Astrocyte of the hippocampus (primary cell): ENCODE results near the gene DET1.
"Not testable (repeated sequence)": the region's sequence is repeated elsewhere in the genome, so short reads cannot be mapped to it uniquely, and the experiment has no call there.

Source experiments
- DNase-seq: peaks from one replicate; pipeline ENCODE4 v3.0.0; 2011; ENCODE audit warnings: low read depth, low spot score

The DET1 gene

DNA sequence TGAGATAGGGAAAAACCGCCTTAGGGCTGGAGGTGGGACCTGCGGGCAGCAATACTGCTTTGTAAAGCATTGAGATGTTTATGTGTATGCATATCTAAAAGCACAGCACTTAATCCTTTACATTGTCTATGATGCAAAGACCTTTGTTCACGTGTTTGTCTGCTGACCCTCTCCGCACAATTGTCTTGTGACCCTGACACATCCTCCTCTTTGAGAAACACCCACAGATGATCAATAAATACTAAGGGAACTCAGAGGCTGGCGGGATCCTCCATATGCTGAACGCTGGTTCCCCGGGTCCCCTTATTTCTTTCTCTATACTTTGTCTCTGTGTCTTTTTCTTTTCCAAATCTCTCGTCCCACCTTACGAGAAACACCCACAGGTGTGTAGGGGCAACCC, 5.4 kb downstream of the DET1 start:
- DNase-seq: not testable (repeated sequence)

DNA sequence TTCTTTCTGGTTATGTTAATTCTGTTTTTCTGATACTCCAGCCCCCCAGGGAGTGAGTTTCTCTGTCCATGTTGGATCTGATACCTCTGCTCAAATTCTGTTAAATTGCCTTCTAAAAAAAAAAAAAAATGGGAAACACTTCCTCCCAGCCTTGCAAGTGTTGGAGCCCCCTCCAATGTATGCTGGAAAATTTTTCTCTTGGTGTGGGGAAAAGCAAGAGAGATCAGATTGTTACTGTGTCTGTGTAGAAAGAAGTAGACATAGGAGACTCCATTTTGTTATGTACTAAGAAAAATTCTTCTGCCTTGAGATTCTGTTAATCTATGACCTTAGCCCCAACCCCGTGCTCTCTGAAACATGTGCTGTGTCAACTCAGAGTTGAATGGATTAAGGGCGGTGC, 6.1 kb downstream of the DET1 start:
- not testable (repeated sequence) for DNase-seq

DNA sequence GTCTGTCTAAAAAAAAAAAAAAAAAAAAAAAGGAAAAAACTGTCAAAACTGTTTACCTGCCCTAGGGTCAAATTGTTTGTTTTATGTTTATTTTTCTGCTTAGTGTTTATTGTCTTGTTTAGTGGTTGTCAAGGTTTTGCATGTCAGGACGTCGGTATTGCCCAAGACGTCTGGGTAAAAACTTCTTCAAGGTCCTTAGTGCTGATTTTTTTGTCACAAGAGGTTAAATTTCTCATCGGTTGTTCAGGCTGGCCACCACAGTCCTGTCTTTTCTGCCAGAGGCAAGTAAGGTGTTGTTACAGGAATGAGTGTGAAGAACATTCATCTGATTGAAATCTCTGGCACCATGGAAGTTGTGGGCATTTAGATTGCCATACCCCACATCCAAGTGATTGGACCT, 7.0 kb downstream of the DET1 start:
- DNase-seq: no peak

DNA sequence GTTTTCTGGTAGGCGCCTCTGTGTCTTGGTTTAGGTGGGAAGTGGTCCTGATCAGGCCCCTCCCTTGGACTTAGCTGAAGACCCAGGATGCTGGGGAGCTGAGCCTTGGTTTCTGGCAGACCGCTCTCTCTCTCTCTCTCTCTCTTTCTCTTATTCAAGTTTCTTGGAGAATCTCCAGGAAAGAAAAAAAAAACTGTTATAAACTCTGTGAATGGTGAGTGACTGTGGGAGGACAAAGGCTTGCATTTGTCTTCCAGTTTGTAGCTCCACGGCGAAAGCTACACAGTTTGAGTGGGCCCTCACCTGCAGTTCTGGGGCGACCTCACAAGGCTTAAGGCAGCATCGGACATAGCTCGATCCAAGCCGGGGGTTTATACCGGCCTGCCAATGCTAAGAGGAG, 7.5 kb downstream of the DET1 start:
- DNase-seq: peak; percentile 13

DNA sequence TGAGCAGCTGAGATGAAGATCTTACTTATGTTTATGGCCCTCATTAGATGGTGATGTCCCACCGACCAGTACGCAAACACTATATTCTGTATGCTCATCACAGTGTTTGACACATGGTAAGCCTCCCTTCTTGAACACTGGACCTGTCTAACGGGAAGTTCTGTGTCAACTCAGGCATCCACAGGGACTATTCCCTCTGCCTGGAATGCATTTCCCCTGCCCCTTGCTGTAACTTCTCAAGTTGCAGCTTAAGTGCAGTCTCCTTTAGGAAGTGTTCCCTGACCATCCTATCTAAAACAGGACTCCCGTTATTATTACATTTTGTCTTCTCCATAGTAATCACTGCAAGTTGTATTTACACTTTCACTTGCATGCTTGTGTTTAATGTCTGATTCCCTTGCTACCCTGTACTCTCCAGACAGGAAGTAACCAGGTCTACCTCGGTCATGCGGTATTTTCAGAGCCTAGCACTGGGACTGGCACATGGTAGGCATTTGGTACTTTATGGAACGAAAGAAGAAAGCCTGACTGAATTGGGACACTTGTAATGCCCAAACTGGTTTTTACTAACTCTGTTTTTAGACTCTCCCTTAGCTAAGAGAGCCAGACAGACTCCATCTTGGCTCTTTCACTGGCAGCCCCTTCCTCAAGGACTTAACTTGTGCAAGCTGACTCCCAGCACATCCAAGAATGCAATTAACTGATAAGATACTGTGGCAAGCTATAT, 8.7 kb downstream of the DET1 start:
- no peak for DNase-seq

DNA sequence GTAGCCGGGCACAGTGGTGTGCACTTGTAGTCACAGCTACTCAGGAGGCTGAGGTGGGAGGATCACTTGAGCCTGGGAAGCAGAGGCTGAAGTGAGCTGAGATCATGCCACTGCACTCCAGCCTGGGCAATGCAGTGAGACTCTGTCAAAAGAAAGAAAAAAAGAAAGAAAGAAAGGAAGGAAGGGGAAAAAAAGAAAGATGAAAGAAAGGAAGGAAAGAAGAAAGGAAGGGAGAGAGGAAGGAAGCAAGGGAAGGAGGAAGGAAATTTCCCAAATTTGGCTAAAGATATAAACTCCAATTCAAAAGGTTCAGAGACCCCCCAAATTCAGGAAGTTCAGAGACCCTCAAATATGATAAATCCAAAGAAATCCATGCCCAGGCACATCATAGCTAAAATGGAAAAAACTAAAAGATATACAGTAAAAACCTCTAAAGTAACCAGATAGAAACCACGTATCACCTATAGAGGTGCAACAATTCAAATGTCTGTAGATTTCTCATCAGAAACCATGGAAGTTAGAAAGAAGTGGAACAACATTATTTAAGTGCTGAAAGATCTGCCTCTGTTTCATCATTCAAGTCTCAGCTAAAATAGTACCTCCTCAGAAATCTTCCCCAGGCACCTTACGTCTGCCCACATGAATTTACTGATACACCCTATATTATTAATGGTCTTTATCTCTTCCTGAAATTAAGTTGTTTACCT, 10.7 kb downstream of the DET1 start:
- no peak for DNase-seq

DNA sequence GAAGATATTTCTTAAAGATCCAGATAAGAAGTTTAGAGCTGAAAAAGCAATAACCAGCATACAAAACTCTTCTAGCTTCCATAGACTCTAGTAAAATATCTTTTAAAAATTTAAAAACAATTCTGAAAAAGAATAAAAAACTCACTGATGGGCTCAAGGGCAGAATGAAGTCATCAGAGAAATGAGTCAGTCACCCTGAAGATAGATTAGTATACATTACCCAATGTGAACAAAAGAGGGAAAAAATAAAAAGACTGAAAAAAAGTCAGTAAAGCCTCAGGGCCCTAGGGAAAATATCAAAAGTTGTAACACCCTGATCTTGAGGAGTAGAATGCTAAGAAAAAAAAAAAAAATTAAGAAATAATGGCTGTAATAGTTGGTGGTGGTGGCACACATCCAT, 11.4 kb downstream of the DET1 start:
- DNase-seq: no peak

DNA sequence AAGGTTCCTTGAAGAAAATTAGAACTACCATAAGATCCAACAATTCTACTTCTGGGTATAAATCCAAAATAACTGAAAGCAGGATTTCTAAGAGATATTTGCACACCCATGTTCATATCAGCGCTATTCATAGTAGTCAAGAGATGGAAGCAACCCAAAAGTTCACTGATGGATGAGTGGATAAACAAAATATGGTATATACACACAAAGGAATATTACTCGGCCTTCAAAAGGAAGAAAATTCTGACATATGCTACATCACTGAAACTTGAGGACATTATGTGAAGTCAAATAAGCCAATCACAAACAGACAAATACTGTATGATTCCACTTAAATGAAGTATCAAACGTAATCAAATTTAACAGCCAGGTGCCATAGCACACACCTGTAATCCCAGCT, 13.1 kb downstream of the DET1 start:
- DNase-seq: no peak

DNA sequence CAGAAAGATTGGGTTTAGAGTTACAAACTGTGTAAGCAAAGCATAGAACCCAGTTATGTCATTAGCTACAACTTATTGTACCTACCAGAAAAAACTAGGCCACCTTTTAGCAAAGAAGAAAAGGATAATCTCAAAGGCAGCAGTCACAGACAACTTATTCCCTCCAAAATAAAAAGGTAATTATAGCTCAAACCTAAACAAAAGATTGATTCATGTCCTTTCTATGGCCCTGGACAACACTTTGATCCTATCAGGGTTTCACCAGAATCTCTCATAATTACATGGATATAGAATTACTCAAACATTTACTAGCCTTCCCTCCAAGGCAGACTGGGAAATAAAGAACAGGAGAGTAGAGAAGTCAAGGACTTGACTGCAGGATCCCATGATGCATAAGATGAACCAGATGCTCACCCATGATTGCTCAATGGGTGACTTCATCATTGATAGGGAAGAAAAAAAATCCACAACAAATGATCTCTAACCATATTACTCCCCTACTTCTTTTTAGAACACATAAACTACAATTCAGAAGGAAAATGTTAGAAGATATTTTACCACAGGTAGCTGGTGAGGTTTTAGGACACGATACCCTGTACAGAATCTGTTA, 17.4 kb downstream of the DET1 start:
- DNase-seq: no peak

DNA sequence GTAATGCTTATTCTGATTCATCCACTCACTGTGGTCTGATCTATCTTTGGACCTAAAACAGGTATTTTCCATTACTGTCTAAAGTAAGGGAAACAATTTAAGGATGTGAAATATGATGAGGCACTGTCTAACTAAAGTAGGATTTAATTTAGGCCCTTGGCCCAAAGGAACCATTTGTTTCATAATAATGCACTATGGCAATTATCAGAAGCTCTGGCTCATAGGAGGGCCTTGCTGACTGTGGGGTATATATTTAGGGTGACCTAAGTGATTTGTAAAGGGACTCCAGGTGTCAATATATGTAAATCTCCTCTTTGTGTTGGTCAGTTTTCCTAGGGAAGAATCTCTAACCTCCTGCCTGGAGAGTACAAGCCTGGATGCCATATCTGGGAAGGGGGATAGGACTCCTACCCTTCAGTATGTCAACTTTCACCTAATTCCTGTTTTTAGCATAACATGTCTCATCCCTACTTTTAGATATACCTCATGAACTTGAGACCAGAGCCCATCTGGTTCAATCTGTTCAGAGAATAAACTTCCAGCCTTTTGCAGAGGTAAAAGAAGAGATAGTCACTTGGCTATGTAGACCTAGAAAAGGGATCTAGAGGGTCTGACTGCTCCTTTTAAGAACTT, 20.1 kb downstream of the DET1 start:
- no peak for DNase-seq

DNA sequence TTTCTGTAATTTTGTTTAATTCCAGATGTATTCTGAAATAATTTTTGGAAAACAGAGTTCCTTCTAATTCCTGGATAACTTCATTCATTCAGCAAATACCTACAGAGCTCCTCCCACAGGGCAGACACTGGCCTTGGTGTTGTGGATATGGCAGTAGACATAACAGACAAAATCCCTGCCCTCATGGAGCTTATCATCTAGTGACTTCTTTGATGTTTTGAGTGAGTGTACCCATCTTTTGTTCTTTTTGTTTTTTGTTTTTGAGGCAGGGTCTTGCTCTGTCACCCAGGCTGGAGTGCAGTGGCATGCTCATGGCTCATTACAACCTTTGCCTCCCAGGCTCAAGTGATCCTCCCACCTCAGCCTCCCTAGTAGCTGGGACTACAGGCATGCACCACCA, 21.1 kb downstream of the DET1 start:
- DNase-seq: no peak

DNA sequence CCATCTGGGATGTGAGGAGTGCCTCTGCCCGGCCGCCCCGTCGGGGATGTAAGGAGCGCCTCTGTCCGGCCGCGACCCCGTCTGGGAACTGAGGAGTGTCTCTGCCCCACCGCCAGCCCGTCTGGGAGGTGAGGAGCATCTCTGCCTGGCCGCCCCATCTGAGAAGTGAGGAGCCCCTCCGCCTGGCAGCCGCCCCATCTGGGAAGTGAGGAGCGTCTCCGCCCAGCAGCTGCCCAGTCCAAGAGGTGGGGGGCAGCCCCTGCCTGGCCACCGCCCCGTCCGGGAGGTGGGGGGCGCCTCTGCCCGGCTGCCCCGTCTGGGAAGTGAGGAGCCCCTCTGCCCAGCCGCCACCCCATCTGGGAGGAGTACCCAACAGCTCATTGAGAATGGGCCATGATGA, 22.4 kb downstream of the DET1 start:
- DNase-seq: not testable (repeated sequence)

DNA sequence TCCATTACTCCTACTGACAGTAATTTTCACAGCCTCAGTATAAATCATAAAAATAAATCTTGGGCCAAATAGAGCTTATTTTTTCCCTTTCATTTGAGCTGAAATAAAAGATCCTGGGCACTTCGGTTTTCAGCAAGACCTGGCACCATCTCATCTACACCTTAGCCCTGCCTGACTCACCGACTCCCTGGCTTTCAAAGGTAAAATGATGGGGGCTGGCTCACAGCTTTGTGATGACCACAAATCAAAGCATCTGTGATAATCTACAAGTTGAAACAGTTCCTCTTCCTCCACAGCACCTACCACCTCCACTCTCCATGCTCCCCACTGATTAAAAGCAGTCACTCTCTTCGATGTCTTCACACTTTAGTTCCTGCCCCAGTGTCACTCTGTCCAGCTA, 27.6 kb downstream of the DET1 start:
- DNase-seq: no peak

DNA sequence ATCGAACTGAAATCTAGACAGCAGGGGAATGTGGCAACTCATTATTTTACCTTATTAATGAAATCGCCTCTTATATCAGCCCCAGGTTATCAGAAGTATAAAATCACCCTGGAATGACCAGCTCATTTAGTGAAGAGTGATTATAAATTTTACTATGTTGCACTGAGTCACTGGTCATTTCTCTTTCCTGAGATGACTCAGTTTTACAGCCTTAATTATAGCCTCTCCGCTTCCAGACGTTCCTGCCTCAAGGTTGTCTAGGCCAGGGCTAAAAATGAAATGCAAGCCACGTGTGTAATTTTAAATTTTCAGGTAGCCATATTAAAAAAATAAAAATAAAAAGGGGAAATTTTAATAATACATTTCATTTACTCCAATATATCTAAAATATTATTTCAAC, 33.3 kb downstream of the DET1 start:
- peak; percentile 22 for DNase-seq

DNA sequence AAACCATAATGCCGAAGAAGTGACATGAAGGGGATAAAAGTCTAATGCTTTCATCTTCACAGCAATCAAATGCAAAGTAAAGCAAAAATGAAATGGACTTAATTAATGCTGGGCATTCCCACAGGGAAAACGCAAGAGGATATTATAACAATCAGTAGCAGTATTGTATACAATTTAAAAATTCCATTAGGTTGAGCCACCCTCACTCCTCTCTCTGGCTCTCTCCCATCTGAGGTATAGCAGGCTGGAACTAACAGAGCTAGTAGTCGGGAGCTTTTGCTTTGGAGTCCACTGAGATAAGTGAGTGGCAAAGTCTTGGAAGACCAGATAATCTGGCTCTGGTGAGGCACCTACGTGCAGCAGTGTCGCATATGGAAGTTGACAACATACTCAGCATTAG, 33.9 kb downstream of the DET1 start:
- no peak for DNase-seq

DNA sequence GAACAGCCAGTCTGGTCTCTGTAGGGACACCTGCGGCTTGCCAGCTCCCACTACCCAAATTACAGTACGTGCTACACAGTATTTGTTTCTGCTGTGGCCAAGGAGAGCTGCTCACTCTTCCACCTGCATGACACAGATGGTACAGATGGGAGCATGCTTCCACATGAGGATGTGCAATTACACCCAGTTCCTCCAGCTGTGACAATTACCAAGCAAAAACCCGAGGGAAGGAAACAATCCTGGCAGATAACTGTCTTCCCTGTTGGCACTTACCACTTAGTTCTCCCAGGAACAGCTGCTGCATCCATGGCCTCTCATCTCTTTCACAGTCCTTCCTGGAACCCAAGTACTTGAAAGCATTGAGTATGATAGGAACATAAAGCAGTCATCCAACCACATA, 34.4 kb downstream of the DET1 start:
- no peak for DNase-seq

DNA sequence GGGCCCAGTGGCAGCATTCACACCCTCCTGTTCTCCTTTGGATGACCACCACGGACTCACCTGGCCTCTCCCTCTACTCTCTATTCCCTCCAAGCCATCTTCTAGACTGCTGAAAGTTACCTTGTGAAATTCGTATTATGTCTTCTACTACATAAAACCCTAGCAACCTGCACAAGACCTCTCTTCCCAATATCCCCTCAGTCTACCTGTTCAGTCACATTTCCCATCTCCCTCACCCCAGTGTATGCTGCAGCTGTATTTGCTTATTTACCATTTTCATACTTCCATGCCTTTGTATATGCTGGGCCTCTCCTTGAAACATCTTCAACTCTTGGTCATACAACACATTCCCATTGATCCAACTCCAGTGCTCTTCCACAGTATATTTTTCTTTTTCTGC, 35.3 kb downstream of the DET1 start:
- no peak for DNase-seq

DNA sequence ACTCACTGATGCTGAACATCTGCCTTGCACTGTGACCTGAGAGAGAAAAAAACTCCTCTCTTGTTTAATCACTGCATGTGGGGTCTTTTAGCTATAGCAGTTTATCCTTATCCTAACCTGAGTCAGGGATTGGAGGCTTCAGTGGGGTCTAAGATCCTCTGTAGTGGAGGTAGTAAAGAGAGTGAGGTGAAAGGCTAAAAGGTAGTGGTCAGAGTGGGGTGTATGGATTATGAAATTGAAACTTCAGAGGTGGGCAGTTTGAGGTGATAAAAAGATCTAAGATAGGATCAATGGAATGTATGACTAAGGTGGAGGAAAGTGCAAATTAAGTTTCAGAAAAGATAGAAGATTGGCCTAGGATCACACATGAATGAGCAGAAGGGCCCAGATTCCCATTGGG, 36.5 kb downstream of the DET1 start:
- DNase-seq: no peak

DNA sequence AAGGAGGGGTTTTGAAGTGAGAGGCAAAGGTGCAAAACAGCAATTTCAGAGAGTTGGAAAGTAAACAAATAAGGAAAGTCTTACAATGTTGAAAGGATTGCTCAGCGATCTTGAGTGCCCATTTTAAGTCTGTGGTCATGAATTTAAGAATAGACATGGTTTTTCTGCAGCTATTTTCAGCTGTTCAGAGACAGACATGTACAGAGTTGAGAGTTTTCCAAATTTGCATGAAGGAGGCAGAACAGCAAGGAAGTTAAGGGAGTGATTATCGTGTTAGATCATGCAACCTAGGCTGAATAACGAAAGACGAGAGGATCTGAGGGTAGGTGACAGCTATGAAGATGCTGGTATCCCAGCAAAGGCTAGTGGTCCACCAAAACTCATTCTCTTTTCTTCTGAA, 37.2 kb downstream of the DET1 start:
- no peak for DNase-seq

DNA sequence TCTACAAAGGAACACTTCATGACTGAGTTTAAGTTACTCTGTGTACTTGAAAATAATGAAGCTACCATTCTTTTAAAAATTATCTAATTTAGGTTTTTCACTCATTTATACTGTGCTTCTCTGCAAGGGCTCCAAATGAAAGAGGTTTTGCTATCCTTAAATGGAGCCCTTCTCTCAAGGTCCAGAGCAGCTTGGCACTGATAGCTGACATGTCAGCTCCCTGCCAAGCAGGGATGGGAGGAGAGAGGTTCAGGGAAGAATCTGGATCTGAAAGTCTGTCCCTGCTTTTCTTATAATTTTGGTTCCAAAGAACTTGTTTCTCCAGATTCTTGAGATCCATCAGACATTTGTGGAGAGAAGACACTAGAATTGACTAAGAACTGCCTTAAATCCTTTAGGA, 39.9 kb downstream of the DET1 start:
- no peak for DNase-seq

DNA sequence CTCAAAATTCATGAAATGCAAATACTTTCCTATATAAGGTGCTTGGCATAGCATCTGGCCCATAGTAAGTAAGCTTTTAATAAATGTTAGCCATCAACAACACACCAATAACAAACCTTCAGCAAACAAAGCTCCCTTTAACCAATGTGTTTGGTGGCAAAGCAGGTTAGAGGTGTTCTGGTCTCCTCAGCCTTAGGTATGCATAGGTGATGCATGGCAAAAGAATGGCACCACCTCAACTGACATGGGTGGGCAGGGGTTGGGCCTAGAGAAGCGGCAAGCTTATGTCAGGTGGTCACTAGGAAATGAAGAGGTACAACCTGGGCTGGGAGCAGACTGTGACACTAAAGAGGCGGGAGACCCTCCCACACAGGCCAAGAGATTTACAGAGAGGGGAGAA, 40.8 kb downstream of the DET1 start:
- no peak for DNase-seq

DNA sequence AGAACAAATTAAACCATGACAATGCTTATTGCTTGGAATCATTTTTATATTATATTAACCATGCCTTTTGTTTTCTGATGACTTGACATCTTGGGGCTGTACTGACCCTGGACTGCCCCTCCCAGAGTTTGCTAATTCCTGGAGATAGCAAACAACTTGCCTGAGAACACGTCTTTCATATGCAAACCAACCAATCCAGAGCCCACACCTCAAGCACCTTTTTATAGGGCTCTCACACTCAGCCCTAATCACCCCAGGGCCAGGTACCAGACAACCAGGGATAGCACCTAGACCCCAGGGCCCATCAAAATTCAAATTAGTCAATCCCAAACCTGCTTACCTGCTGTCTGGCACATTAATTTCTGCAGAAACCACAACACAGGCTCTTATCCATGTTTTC, 42.0 kb downstream of the DET1 start:
- no peak for DNase-seq

DNA sequence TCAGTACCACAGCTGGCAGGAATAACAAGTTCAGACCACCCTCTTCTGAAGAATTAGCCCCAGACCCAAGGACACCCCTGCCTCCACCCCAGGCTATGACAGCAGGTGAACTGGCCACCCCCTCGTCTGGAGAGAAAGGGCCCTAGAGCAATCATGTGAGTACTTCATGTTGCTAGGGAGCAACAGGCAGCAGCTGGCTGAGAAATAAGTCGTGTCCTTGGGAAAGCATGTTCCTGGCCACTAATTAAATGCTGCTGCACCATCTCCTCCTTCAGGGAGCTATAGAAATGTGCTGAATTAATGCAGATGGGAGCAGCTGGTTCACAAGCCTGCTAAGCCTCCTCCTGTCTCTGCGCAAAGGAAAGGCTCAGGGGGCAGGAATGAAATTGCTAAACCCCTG, 47.5 kb downstream of the DET1 start:
- DNase-seq: no peak
